AG04450 (cell line): ENCODE data around the gene SLC23A2. TPM values are rescaled to one million over a fixed set of nuclear protein-coding genes. Genes with fewer than 3 reads are reported as not detected.
A peak's percentile ranks its signal among the peaks of the same experiment; 100 is the strongest.

Source experiments
- CTCF ChIA-PET: fragments of 300-600, 350-600 bp; formaldehyde crosslinking; extraction: SDS; loops from one replicate; lab custom pipeline; 2022; ENCODE audit warnings: antibody characterized with exemption, inconsistent platforms; lab: Charles Lee
- POLR2A ChIA-PET: fragments of 350-600 bp; formaldehyde crosslinking; extraction: SDS; loops from one replicate; lab custom pipeline; 2021; ENCODE audit warnings: antibody characterized with exemption, inconsistent platforms; lab: Yijun Ruan, JAX
- DNase-seq: peaks from one replicate; pipeline ENCODE4 v3.0.0-alpha.2; 2011; ENCODE audit warnings: low read depth, low spot score
- H3K27ac ChIP-seq: one replicate; pipeline ENCODE4 v1.5.1; 2012; ENCODE audit warnings: low read depth, low read length, control low read depth
- H3K27me3 ChIP-seq: one replicate; pipeline ENCODE4 v1.6.0; 2012; ENCODE audit warnings: low read length; ENCODE audit not compliant: control insufficient read depth, insufficient read depth
- H3K4me3 ChIP-seq: 2 replicates; pipeline ENCODE4 v1.5.1; 2011; ENCODE audit warnings: mild to moderate bottlenecking, low read depth, low read length, control low read depth
- H3K9me3 ChIP-seq: 2 replicates; pipeline ENCODE4 v1.5.1; 2012; ENCODE audit warnings: low read length; ENCODE audit not compliant: control insufficient read depth, insufficient read depth
- CTCF ChIP-seq: IDR thresholded peaks from 2 replicates; pipeline ENCODE4 v1.5.1; 2011; ENCODE audit warnings: low read depth, low read length, control low read depth, inconsistent platforms
- polyA plus RNA-seq: library from polyadenylated mRNA; depleted of rRNA; stranded (reverse); fragments of >200 nt; gene quantifications from 2 replicates; pipeline ENCODE4 v1.2.3, GENCODE V29; 2011

The SLC23A2 gene
- polyA plus RNA-seq, 1 experiment, result 17.9 TPM

- ChIA-PET POLR2A (no interaction called here), CTCF (interaction anchor here (1.4 kb wide), 1 partner anchor 45 kb away, joined by 5 read pairs; no protein-coding TSS in a partner anchor)
- Histone ChIP-seq H3K9me3 (no peaks in the 10 kb centered on the region), H3K27me3 (no peaks in the 10 kb centered on the region), H3K27ac (peak overlapping the region; percentile 12), H3K4me3 (no peak overlapping the region)
- TF ChIP-seq CTCF, result no peak
- DNase-seq, result no peak
Observed at GRCh38 chr20:4910951-4911350, 90.4 kb downstream of the SLC23A2 start.

- POLR2A ChIA-PET, result no interaction called here
- no peak for TF ChIP-seq CTCF
- H3K27ac ChIP-seq, result no peak overlapping the region
- no peaks in the 10 kb centered on the region for H3K27me3 ChIP-seq
- CTCF ChIA-PET, result interaction anchor here (0.6 to 1.3 kb wide), 2 partner anchors 20 to 44 kb away, joined by 3 to 4 read pairs; no protein-coding TSS in a partner anchor
- no peak for DNase-seq
- H3K9me3 ChIP-seq, result no peaks in the 10 kb centered on the region
- no peak overlapping the region for H3K4me3 ChIP-seq
Observed at GRCh38 chr20:4905613-4906012, 95.7 kb downstream of the SLC23A2 start.

GRCh38 chr20:4905195-4905594 is 96.1 kb downstream of the SLC23A2 start:
- Histone ChIP-seq H3K27ac (no peak overlapping the region), H3K9me3 (no peaks in the 10 kb centered on the region), H3K27me3 (no peaks in the 10 kb centered on the region), H3K4me3 (no peak overlapping the region)
- CTCF ChIA-PET, result interaction anchor here (0.8 to 1.3 kb wide), 2 partner anchors 45 to 196 kb away, joined by 3 to 4 read pairs; no protein-coding TSS in a partner anchor
- POLR2A ChIA-PET, result no interaction called here
- no peak for DNase-seq
- no peak for TF ChIP-seq CTCF

- Histone ChIP-seq H3K4me3 (no peak overlapping the region), H3K27ac (no peak overlapping the region), H3K9me3 (no peaks in the 10 kb centered on the region), H3K27me3 (no peaks in the 10 kb centered on the region)
- TF ChIP-seq CTCF, result no peak
- CTCF ChIA-PET, result interaction anchor here (0.8 kb wide), 1 partner anchor 197 kb away, joined by 3 read pairs; no protein-coding TSS in a partner anchor
- POLR2A ChIA-PET, result no interaction called here
- no peak for DNase-seq
Observed at GRCh38 chr20:4904127-4904860, 97.0 kb downstream of the SLC23A2 start.

GRCh38 chr20:4902788-4903187 is 98.5 kb downstream of the SLC23A2 start:
- TF ChIP-seq CTCF, result no peak
- DNase-seq, result no peak
- Histone ChIP-seq H3K4me3 (no peak overlapping the region), H3K9me3 (no peaks in the 10 kb centered on the region), H3K27ac (no peak overlapping the region), H3K27me3 (no peaks in the 10 kb centered on the region)
- POLR2A ChIA-PET, result no interaction called here
- CTCF ChIA-PET, result no interaction called here
